Thyroid gland (tissue), 4 donors: ENCODE data around the gene SIAH3.

Experiments
- CTCF ChIP-seq, 6 experiments: fragments of 200-600 bp in 3 of 6; fragments of 450-650 bp in 3 of 6; sonication (generic) in 3 of 6; IDR thresholded peaks; one replicate each; pipeline ENCODE4 v1.5.1; 2016 to 2019; ENCODE audit warnings: antibody characterized with exemption in 6 of 6, mild to moderate bottlenecking in 2 of 6, inconsistent platforms in 1 of 6, moderate library complexity in 1 of 6
- POLR2A ChIP-seq, 2 donors: fragments of 450-650 bp; IDR thresholded peaks; one replicate each; pipeline ENCODE4 v1.6.1; 2017; ENCODE audit warnings: antibody characterized with exemption in 2 of 2, mild to moderate bottlenecking in 2 of 2, moderate library complexity in 1 of 2

- TF ChIP-seq CTCF (IDR thresholded peaks at IDR 0.05) = no peak
- TF ChIP-seq POLR2A (IDR thresholded peaks at IDR 0.05) = no peak
Measured at GRCh38 chr13:45786293-45786920, 65.1 kb downstream of the SIAH3 start.
